Measurements from ENCODE around the gene SAA2.

GRCh38 chr11:18280438-18281045 lies 32.1 kb upstream of the SAA2 start:
- no peak for TF ChIP-seq POLR2AphosphoS5 (IDR thresholded peaks at IDR 0.05)
- no peak for TF ChIP-seq POLR2A (IDR thresholded peaks at IDR 0.05)
- TF ChIP-seq CTCF (IDR thresholded peaks at IDR 0.05) = no peak

All from transverse colon (tissue), 4 donors.